ENCODE measurements around the gene P2RY1.

P2RY1 gene

GRCh38 chr3:152834776-152835600 lies at the start of gene P2RY1:
P2RY1 (plus strand) TSS chr3:152835131; CDS start chr3:152835783, 652 bp downstream.
- peak; percentile 66 for DNase-seq (ENCODE audit: low spot score)

- DNase-seq (ENCODE audit: low spot score), result no peak
These were observed 47.8 kb upstream of the P2RY1 start for GRCh38 chr3:152786977-152787681.

GRCh38 chr3:152790651-152791387 lies 44.1 kb upstream of the P2RY1 start:
- no peak for DNase-seq (ENCODE audit: low spot score)

GRCh38 chr3:152793969-152794368 lies 41.0 kb upstream of the P2RY1 start:
- DNase-seq (ENCODE audit: low spot score), result no peak

GRCh38 chr3:152797751-152798432 lies 37.0 kb upstream of the P2RY1 start:
- DNase-seq (ENCODE audit: low spot score), result no peak

- no peak for DNase-seq (ENCODE audit: low spot score)
These were observed 22.8 kb upstream of the P2RY1 start for GRCh38 chr3:152811974-152812760.

GRCh38 chr3:152817400-152817799 lies 17.5 kb upstream of the P2RY1 start:
- DNase-seq (ENCODE audit: low spot score), result no peak

GRCh38 chr3:152818027-152818426 lies 16.9 kb upstream of the P2RY1 start:
- no peak for DNase-seq (ENCODE audit: low spot score)

- DNase-seq (ENCODE audit: low spot score), result no peak
These were observed 11.8 kb upstream of the P2RY1 start for GRCh38 chr3:152823173-152823572.

- no peak for DNase-seq (ENCODE audit: low spot score)
These were observed 11.2 kb upstream of the P2RY1 start for GRCh38 chr3:152823781-152824180.

- DNase-seq (ENCODE audit: low spot score), result no peak
These were observed 9.4 kb upstream of the P2RY1 start for GRCh38 chr3:152825566-152825965.

- DNase-seq (ENCODE audit: low spot score), result no peak
These were observed 8.5 kb upstream of the P2RY1 start for GRCh38 chr3:152826476-152826875.

GRCh38 chr3:152827313-152827712 lies 7.6 kb upstream of the P2RY1 start:
- no peak for DNase-seq (ENCODE audit: low spot score)

GRCh38 chr3:152828075-152828840 lies 6.7 kb upstream of the P2RY1 start:
- DNase-seq (ENCODE audit: low spot score), result no peak

- DNase-seq (ENCODE audit: low spot score), result no peak
These were observed 4.7 kb upstream of the P2RY1 start for GRCh38 chr3:152830245-152830644.

- no peak for DNase-seq (ENCODE audit: low spot score)
These were observed 2.9 kb upstream of the P2RY1 start for GRCh38 chr3:152832046-152832445.

- DNase-seq (ENCODE audit: low spot score), result no peak
These were observed 1.8 kb upstream of the P2RY1 start for GRCh38 chr3:152833089-152833488.

GRCh38 chr3:152834191-152834775 lies 648 bp upstream of the P2RY1 start:
- DNase-seq (ENCODE audit: low spot score), result no peak

GRCh38 chr3:152835601-152836102 lies 721 bp downstream of the P2RY1 start:
- peak; percentile 28 for DNase-seq (ENCODE audit: low spot score)

GRCh38 chr3:152836269-152836668 lies 1.3 kb downstream of the P2RY1 start:
- no peak for DNase-seq (ENCODE audit: low spot score)

Data from Ammon's horn (tissue), 1 donor.